DND-41 (cell line): ENCODE data around the gene FBXL3.

ENCODE experiments used
- ATAC-seq: fragments of 200-7000 bp; cut with Tn5 transposase; 3 replicates; pipeline ENCODE4 v1.9.1; 2021; ENCODE audit warnings: low read depth; ENCODE audit not compliant: insufficient read depth
- DNase-seq: peaks from one replicate; pipeline ENCODE4 v3.0.0-alpha.2; 2020
- H2AFZ ChIP-seq: 2 replicates; pipeline ENCODE4 v1.6.0; 2012; ENCODE audit warnings: low read depth, low read length
- H3K27ac ChIP-seq: 2 replicates; pipeline ENCODE4 v1.5.1; 2012; ENCODE audit warnings: low read length, inconsistent platforms
- H3K27me3 ChIP-seq: fragments of 200-600 bp; sonication (generic); 2 replicates; pipeline ENCODE4 v1.6.0; 2012; ENCODE audit warnings: low read length, mild to moderate bottlenecking, inconsistent platforms; ENCODE audit not compliant: insufficient read depth, poor library complexity
- H3K36me3 ChIP-seq: 2 replicates; pipeline ENCODE4 v1.5.1; 2012; ENCODE audit warnings: low read length, inconsistent platforms; ENCODE audit not compliant: insufficient read depth
- H3K4me1 ChIP-seq: 2 replicates; pipeline ENCODE4 v1.5.1; 2012; ENCODE audit warnings: mild to moderate bottlenecking, low read length; ENCODE audit not compliant: insufficient read depth
- H3K4me2 ChIP-seq: 2 replicates; pipeline ENCODE4 v1.6.0; 2012; ENCODE audit warnings: mild to moderate bottlenecking, moderate library complexity, low read length, inconsistent platforms; ENCODE audit not compliant: insufficient read depth
- H3K4me3 ChIP-seq, 2 experiments: fragments of 200-600 bp in 1 of 2; shearing (Covaris generic) in 1 of 2; 2 replicates each; pipeline ENCODE4 v1.5.1; 2012 to 2016; ENCODE audit warnings: inconsistent platforms in 2 of 2, low read length in 2 of 2, mild to moderate bottlenecking in 2 of 2, low read depth in 1 of 2, moderate library complexity in 1 of 2
- H3K79me2 ChIP-seq: 2 replicates; pipeline ENCODE4 v1.6.0; 2012; ENCODE audit warnings: low read length, inconsistent platforms; ENCODE audit not compliant: insufficient read depth
- H3K9ac ChIP-seq: 2 replicates; pipeline ENCODE4 v1.6.0; 2012; ENCODE audit warnings: low read depth, mild to moderate bottlenecking, inconsistent platforms, low read length, moderate library complexity
- H3K9me3 ChIP-seq: 2 replicates; pipeline ENCODE4 v1.5.1; 2012; ENCODE audit warnings: low read length, moderate library complexity, mild to moderate bottlenecking, inconsistent platforms; ENCODE audit not compliant: insufficient read depth, severe bottlenecking
- H4K20me1 ChIP-seq: 2 replicates; pipeline ENCODE4 v1.6.0; 2012; ENCODE audit warnings: low read length; ENCODE audit not compliant: insufficient read depth
- CTCF ChIP-seq: IDR thresholded peaks from 2 replicates; pipeline ENCODE4 v1.5.1; 2012; ENCODE audit warnings: borderline replicate concordance, low read length, moderate library complexity, mild to moderate bottlenecking; ENCODE audit not compliant: poor library complexity, severe bottlenecking; ENCODE audit errors: extremely low read depth
- EZH2 ChIP-seq: IDR thresholded peaks from 3 replicates; pipeline ENCODE4 v1.6.1; 2012; ENCODE audit warnings: borderline replicate concordance, low read depth, mild to moderate bottlenecking, moderate library complexity, low read length, inconsistent platforms; ENCODE audit not compliant: severe bottlenecking

The FBXL3 gene

DNA sequence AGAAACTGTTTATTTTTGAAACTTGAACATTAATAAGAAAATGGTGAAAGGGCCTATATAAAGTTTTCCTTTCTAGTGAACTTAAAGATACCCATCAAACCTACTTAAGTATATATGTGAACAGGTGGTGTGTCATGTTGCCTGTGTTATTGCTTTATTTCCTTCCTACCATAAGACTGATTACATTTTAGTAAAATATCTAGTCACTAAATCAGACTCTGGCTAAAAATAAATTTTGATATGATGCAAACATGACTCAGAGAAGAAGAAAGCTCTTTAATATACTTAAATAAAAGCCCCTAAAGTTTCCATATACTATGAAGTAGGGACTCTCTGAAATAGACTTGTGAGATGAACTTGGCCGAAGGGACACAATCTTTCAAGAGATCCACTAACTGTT lies 35.1 kb upstream of the FBXL3 start:
- TF ChIP-seq EZH2 (no peak), CTCF (no peak)
- no peaks in the 10 kb centered on the region for H4K20me1 ChIP-seq
- ATAC-seq (no peak), DNase-seq (no peak)
- no peak overlapping the region for H2AFZ ChIP-seq
- no peaks in the 10 kb centered on the region for H3K79me2 ChIP-seq
- H3K27ac ChIP-seq = no peak overlapping the region
- no peaks in the 10 kb centered on the region for H3K9me3 ChIP-seq
- no peaks in the 10 kb centered on the region for H3K4me1 ChIP-seq
- no peak overlapping the region for H3K9ac ChIP-seq
- H3K27me3 ChIP-seq = no peaks in the 10 kb centered on the region
- no peak overlapping the region for H3K4me2 ChIP-seq
- H3K36me3 ChIP-seq = peaks cover 81% of the 10 kb centered on the region
- no peak overlapping the region for H3K4me3 ChIP-seq

DNA sequence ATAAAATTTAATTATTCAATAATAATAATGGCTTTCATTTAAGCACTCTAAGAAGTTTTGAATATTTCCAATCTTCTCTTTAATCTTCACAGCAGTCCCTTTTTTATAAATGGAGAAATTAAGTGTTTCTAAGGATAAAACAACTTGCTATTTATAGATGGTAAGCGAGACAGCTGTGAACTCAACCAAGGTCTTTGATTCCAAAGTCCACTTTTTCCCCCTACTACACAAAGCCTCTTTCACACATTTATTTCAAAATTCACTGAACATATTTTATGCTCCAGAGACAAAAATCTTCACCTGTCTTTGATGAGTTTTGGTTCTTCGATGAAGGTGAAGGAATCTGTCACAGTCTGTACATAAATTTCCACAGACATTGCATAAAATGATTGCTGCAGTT lies 34.4 kb upstream of the FBXL3 start:
- peaks cover 83% of the 10 kb centered on the region for H3K36me3 ChIP-seq

DNA sequence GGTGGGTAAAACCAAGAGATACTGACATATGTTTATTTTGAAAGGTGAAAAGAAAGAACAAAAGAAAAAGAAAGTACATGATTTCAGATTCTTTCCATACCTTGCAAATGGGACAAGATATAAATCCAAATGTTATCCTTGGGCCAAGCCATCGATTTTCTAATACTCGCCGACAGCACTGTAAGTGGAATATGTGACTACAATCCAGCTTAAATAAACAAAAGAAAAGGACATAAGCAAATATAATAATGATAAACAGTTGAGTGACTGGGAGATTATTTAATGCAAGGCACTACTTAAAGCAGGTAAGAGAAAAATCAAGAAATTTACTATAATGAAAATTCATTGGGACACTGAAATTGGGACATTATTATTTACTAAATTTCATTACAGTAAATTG lies 29.9 kb upstream of the FBXL3 start:
- ATAC-seq (no peak), DNase-seq (no peak)
- Histone ChIP-seq H4K20me1 (no peaks in the 10 kb centered on the region), H3K27ac (no peak overlapping the region), H2AFZ (no peak overlapping the region), H3K4me2 (no peak overlapping the region), H3K36me3 (peaks cover 85% of the 10 kb centered on the region), H3K9me3 (no peaks in the 10 kb centered on the region), H3K4me1 (no peaks in the 10 kb centered on the region), H3K4me3 (no peak overlapping the region), H3K27me3 (no peaks in the 10 kb centered on the region), H3K79me2 (no peaks in the 10 kb centered on the region), H3K9ac (no peak overlapping the region)
- no peak for TF ChIP-seq EZH2
- TF ChIP-seq CTCF = no peak

More for the DNA sequence above, 34.4 kb upstream of the FBXL3 start:
- Histone ChIP-seq H3K4me2 (no peak overlapping the region), H3K9me3 (no peaks in the 10 kb centered on the region), H3K79me2 (no peaks in the 10 kb centered on the region), H3K4me1 (no peaks in the 10 kb centered on the region), H3K4me3 (no peak overlapping the region), H3K27ac (no peak overlapping the region), H3K27me3 (no peaks in the 10 kb centered on the region), H3K9ac (no peak overlapping the region), H4K20me1 (no peaks in the 10 kb centered on the region), H2AFZ (no peak overlapping the region)
- no peak for ATAC-seq
- TF ChIP-seq CTCF = no peak
- TF ChIP-seq EZH2 = no peak
- no peak for DNase-seq

DNA sequence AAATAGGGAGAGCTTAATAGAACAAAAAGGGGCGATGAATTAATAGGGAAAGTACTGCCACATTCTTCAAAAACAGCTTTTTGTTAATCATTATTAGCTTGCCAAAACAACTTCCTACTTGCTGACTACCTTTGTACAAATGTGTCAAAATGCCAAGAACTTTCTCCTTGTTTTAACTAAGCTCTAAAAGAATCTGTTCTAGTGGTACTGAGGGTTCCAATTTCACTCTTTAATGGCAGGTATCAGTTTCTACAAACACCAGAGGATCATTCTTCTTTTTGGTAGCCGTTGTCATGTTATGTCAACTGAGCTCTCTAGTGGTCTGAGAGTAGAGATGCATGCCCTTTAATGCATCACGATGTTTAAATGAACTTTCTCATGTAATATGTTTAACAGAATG lies 29.4 kb upstream of the FBXL3 start:
- Histone ChIP-seq H3K4me2 (no peak overlapping the region), H3K4me1 (no peaks in the 10 kb centered on the region), H4K20me1 (no peaks in the 10 kb centered on the region), H3K79me2 (no peaks in the 10 kb centered on the region), H3K4me3 (no peak overlapping the region), H3K9me3 (no peaks in the 10 kb centered on the region), H3K27me3 (no peaks in the 10 kb centered on the region), H3K9ac (no peak overlapping the region), H3K27ac (no peak overlapping the region), H2AFZ (no peak overlapping the region), H3K36me3 (peaks cover 83% of the 10 kb centered on the region)
- TF ChIP-seq CTCF = no peak
- TF ChIP-seq EZH2 = no peak
- ATAC-seq (no peak), DNase-seq (no peak)
